Keratinocyte (primary cell): Measurements from ENCODE around the gene CCDC68. TPM values are rescaled to one million over a fixed set of nuclear protein-coding genes. Genes with fewer than 3 reads are reported as not detected.

Experiments used
- DNase-seq: peaks from one replicate; pipeline ENCODE4 v3.0.0-alpha.2; 2011; ENCODE audit warnings: low read depth, missing footprints, low spot score
- FAIRE-seq: peaks from 2 replicates; lab custom pipeline; 2011; peaks lifted over from hg19 to GRCh38; lab: Jason Lieb, UNC
- H2AFZ ChIP-seq: 2 replicates; pipeline ENCODE4 v1.6.0; 2012; ENCODE audit warnings: low read length, control low read depth, inconsistent platforms; ENCODE audit not compliant: control insufficient read depth
- H3K27ac ChIP-seq: 2 replicates; pipeline ENCODE4 v1.5.1; 2011; ENCODE audit warnings: low read length; ENCODE audit not compliant: control insufficient read depth, insufficient read depth
- H3K27me3 ChIP-seq: 3 replicates; pipeline ENCODE4 v1.6.0; 2011; ENCODE audit warnings: low read length; ENCODE audit not compliant: control insufficient read depth, insufficient read depth; ENCODE audit errors: extremely low read depth
- H3K36me3 ChIP-seq, 2 experiments: 2 replicates in 1 of 2; 3 replicates in 1 of 2; pipeline ENCODE4 v1.5.1; 2011; ENCODE audit warnings: low read length in 2 of 2, mild to moderate bottlenecking in 1 of 2; ENCODE audit not compliant: control insufficient read depth in 2 of 2, insufficient read depth in 2 of 2; ENCODE audit errors: extremely low read depth in 1 of 2
- H3K4me1 ChIP-seq: 3 replicates; pipeline ENCODE4 v1.5.1; 2011; ENCODE audit warnings: low read length; ENCODE audit not compliant: control insufficient read depth, insufficient read depth; ENCODE audit errors: extremely low read depth
- H3K4me2 ChIP-seq: 3 replicates; pipeline ENCODE4 v1.6.0; 2011; ENCODE audit warnings: low read depth, low read length; ENCODE audit not compliant: control insufficient read depth, insufficient read depth; ENCODE audit errors: extremely low read depth
- H3K4me3 ChIP-seq, 3 experiments: fragments of 200-600 bp in 1 of 3; sonication (generic) in 1 of 3; 2 replicates in 2 of 3; 3 replicates in 1 of 3; pipeline ENCODE4 v1.5.1; 2011 to 2016; ENCODE audit warnings: low read length in 3 of 3, mild to moderate bottlenecking in 3 of 3, control low read depth in 2 of 3, inconsistent platforms in 1 of 3, low read depth in 1 of 3, mixed read lengths in 1 of 3, mixed run types in 1 of 3, moderate library complexity in 1 of 3; ENCODE audit not compliant: control insufficient read depth in 2 of 3, insufficient read depth in 2 of 3; ENCODE audit errors: extremely low read depth in 1 of 3
- H3K79me2 ChIP-seq: 2 replicates; pipeline ENCODE4 v1.6.0; 2012; ENCODE audit warnings: low read length; ENCODE audit not compliant: control insufficient read depth, insufficient read depth
- H3K9ac ChIP-seq: 3 replicates; pipeline ENCODE4 v1.6.0; 2011; ENCODE audit warnings: low read length; ENCODE audit not compliant: control insufficient read depth, insufficient read depth; ENCODE audit errors: extremely low read depth
- H3K9me1 ChIP-seq: 3 replicates; pipeline ENCODE4 v1.6.0; 2011; ENCODE audit warnings: low read length; ENCODE audit not compliant: control insufficient read depth, insufficient read depth; ENCODE audit errors: extremely low read depth
- H3K9me3 ChIP-seq: 2 replicates; pipeline ENCODE4 v1.5.1; 2012; ENCODE audit warnings: low read depth, low read length; ENCODE audit not compliant: control insufficient read depth
- H4K20me1 ChIP-seq: 3 replicates; pipeline ENCODE4 v1.6.0; 2011; ENCODE audit warnings: low read length; ENCODE audit not compliant: control insufficient read depth, insufficient read depth; ENCODE audit errors: extremely low read depth
- EZH2 ChIP-seq: IDR thresholded peaks from one replicate; pipeline ENCODE4 v1.6.1; 2012; ENCODE audit warnings: inconsistent platforms, mild to moderate bottlenecking, low read length, moderate library complexity
- dilution Hi-C: fragments of 300-500 bp; cut with MboI; formaldehyde crosslinking; loops from one replicate; pipeline ENCODE4 v1.7.0; 2020; ENCODE audit warnings: low sequenced_read_pairs; ENCODE audit not compliant: extremely low pct_ligation_motif_present
- polyA plus RNA-seq, 5 experiments: library from polyadenylated mRNA; depleted of rRNA in 3 of 5; stranded (reverse) in 3 of 5; stranded (forward) in 1 of 5; unstranded in 1 of 5; fragments of >200 nt; gene quantifications; 1 replicate in 1 of 5; 2 replicates in 3 of 5; 3 replicates in 1 of 5; pipeline versions ENCODE4 v1.2.1 to v1.2.3, GENCODE V29; 2011 to 2012; ENCODE audit warnings: missing spikeins in 2 of 5, low read depth in 1 of 5, low replicate concordance in 1 of 5
- TF ChIP-seq, protein P1 (sequence below), 3 experiments: IDR thresholded peaks in 1 of 3; conservative IDR thresholded peaks in 1 of 3; optimal IDR thresholded peaks in 1 of 3; 2 replicates in 2 of 3; 3 replicates in 1 of 3; pipeline versions ENCODE3 to v1.5.1; 2011; ENCODE audit warnings: low read length in 3 of 3, mild to moderate bottlenecking in 3 of 3, moderate library complexity in 2 of 3, control low read depth in 1 of 3, inconsistent platforms in 1 of 3; ENCODE audit not compliant: insufficient read depth in 2 of 3; ENCODE audit errors: extremely low read depth in 1 of 3

The CCDC68 gene
- polyA plus RNA-seq, 1 donor (not counting 4 experiments of a cell fraction or from before 2014, with no cell fraction given) = 2.7 TPM

GRCh38 chr18:54946149-54946581 lies 13.1 kb downstream of the CCDC68 start:
- Histone ChIP-seq H3K9ac (peak overlapping the region; percentile 64), H3K4me2 (peak overlapping the region; percentile 73), H3K4me1 (peaks cover 3% of the 10 kb centered on the region), H2AFZ (peak overlapping the region; percentile 79), H3K9me1 (no peaks in the 10 kb centered on the region), H3K27me3 (no peaks in the 10 kb centered on the region), H3K36me3 (no peaks in the 10 kb centered on the region), H3K4me3 (peak overlapping the region; percentile 35 to 63 (median 63)), H3K9me3 (no peaks in the 10 kb centered on the region), H4K20me1 (no peaks in the 10 kb centered on the region), H3K79me2 (no peaks in the 10 kb centered on the region), H3K27ac (peak overlapping the region; percentile 37)
- DNase-seq = no peak
- peak; percentile 9 for FAIRE-seq
- TF ChIP-seq, protein P1, sequence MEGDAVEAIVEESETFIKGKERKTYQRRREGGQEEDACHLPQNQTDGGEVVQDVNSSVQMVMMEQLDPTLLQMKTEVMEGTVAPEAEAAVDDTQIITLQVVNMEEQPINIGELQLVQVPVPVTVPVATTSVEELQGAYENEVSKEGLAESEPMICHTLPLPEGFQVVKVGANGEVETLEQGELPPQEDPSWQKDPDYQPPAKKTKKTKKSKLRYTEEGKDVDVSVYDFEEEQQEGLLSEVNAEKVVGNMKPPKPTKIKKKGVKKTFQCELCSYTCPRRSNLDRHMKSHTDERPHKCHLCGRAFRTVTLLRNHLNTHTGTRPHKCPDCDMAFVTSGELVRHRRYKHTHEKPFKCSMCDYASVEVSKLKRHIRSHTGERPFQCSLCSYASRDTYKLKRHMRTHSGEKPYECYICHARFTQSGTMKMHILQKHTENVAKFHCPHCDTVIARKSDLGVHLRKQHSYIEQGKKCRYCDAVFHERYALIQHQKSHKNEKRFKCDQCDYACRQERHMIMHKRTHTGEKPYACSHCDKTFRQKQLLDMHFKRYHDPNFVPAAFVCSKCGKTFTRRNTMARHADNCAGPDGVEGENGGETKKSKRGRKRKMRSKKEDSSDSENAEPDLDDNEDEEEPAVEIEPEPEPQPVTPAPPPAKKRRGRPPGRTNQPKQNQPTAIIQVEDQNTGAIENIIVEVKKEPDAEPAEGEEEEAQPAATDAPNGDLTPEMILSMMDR (optimal IDR thresholded peaks at IDR 0.05 in 1 of 3, IDR thresholded peaks at IDR 0.05 in 1 of 3, conservative IDR thresholded peaks at IDR 0.05 in 1 of 3; ENCODE audit: extremely low read depth in 1 of 3, insufficient read depth in 2 of 3, low read length in 3 of 3) = no peak
- no peak for TF ChIP-seq EZH2
- dilution Hi-C loops = no loop called here

- H3K36me3 ChIP-seq = no peaks in the 10 kb centered on the region
- no peak for TF ChIP-seq EZH2
- TF ChIP-seq, protein P1 (optimal IDR thresholded peaks at IDR 0.05 in 1 of 3, IDR thresholded peaks at IDR 0.05 in 1 of 3, conservative IDR thresholded peaks at IDR 0.05 in 1 of 3; ENCODE audit: extremely low read depth in 1 of 3, insufficient read depth in 2 of 3, low read length in 3 of 3) = no peak
- H3K4me1 ChIP-seq = peaks cover 3% of the 10 kb centered on the region
- dilution Hi-C loops = no loop called here
- H4K20me1 ChIP-seq = no peaks in the 10 kb centered on the region
- H3K79me2 ChIP-seq = no peaks in the 10 kb centered on the region
- no peaks in the 10 kb centered on the region for H3K27me3 ChIP-seq
- peak overlapping the region; percentile 73 for H3K4me2 ChIP-seq
- H3K9me1 ChIP-seq = no peaks in the 10 kb centered on the region
- peak overlapping the region; percentile 37 for H3K27ac ChIP-seq
- peak overlapping the region; percentile 64 for H3K9ac ChIP-seq
- FAIRE-seq = no peak
- H3K4me3 ChIP-seq = peak overlapping the region in 2 of 3 experiments; percentile 63
- DNase-seq = no peak
- no peaks in the 10 kb centered on the region for H3K9me3 ChIP-seq
- H2AFZ ChIP-seq = peak overlapping the region; percentile 79
Measured at GRCh38 chr18:54945576-54946125, 13.6 kb downstream of the CCDC68 start.
